Naive thymus-derived CD8-positive, alpha-beta T cell (primary cell): Measurements from ENCODE around the gene CSPG5. TPM values are rescaled to one million over a fixed set of nuclear protein-coding genes. Genes with fewer than 3 reads are reported as not detected.

Source experiments
- ATAC-seq, 2 donors: fragments of 150-1000 bp; cut with Tn5 transposase in 1 of 2; sonication (Bioruptor Pico), chemical (Tn5 transposase) in 1 of 2; 1 replicate in 1 of 2; 2 replicates in 1 of 2; pipeline ENCODE4 v1.10.0; 2021; ENCODE audit warnings: mild to moderate bottlenecking in 2 of 2, moderate library complexity in 2 of 2
- POLR2A ChIA-PET: fragments of 350-600 bp; sonication (Branson Sonifier 250); formaldehyde crosslinking; loops from one replicate; lab custom pipeline; 2021; ENCODE audit warnings: antibody characterized with exemption; lab: Charles Lee
- DNase-seq, 10 donors: peaks; one replicate each; pipeline versions ENCODE4 v3.0.0 to v3.0.0-alpha.2; 2020 to 2022
- H3K27ac Mint-ChIP-seq, 10 donors: one replicate each; pipeline ENCODE4 v1.8.0; 2020 to 2022; ENCODE audit warnings: mild to moderate bottlenecking in 10 of 10, mixed read lengths in 10 of 10, moderate library complexity in 4 of 10, inconsistent platforms in 1 of 10
- H3K27me3 Mint-ChIP-seq, 5 donors: one replicate each; pipeline ENCODE4 v1.8.0; 2021 to 2022; ENCODE audit warnings: mixed read lengths in 5 of 5
- H3K36me3 Mint-ChIP-seq, 3 donors: one replicate each; pipeline ENCODE4 v1.8.0; 2020 to 2022; ENCODE audit warnings: mixed read lengths in 3 of 3, mild to moderate bottlenecking in 2 of 3, inconsistent platforms in 1 of 3
- H3K4me1 Mint-ChIP-seq, 4 donors: one replicate each; pipeline ENCODE4 v1.8.0; 2021 to 2022; ENCODE audit warnings: mixed read lengths in 4 of 4
- H3K4me3 Mint-ChIP-seq, 10 donors: one replicate each; pipeline ENCODE4 v1.8.0; 2020 to 2022; ENCODE audit warnings: mild to moderate bottlenecking in 10 of 10, mixed read lengths in 10 of 10, moderate library complexity in 6 of 10, inconsistent platforms in 1 of 10
- H3K9me3 Mint-ChIP-seq, 9 donors: one replicate each; pipeline ENCODE4 v1.8.0; 2020 to 2022; ENCODE audit warnings: mixed read lengths in 9 of 9, mild to moderate bottlenecking in 3 of 9, inconsistent platforms in 1 of 9, moderate library complexity in 1 of 9
- polyA plus RNA-seq, 3 donors: library from polyadenylated mRNA; unstranded; fragments of 300-500 nt; fragmentation: Illumina TruSeq; gene quantifications; one replicate each; pipeline ENCODE4 v1.2.3, GENCODE V29; 2021
- total RNA-seq, 8 experiments: library from RNA in 2 of 8; stranded (reverse) in 2 of 8; gene quantifications; one replicate each; pipeline ENCODE4 v1.2.3 and lab custom pipeline; 2021 to 2026

The CSPG5 gene
- total and polyA plus RNA-seq, 5 experiments from 2014 or later, result 0.09 to 0.44 (median 0.33) TPM; not detected in 2

GRCh38 chr3:47606165-47606564 is 27.5 kb upstream of the CSPG5 start:
- H3K4me1 Mint-ChIP-seq, result peaks cover 0 to 6% (median under 1%) of the 10 kb centered on the region in 4 donors
- H3K27ac Mint-ChIP-seq, result peak overlapping the region in 2 of 10 donors; percentile 63 to 76

GRCh38 chr3:47605652-47606051 is 27.0 kb upstream of the CSPG5 start:
- peaks cover 0 to 7% (median 1%) of the 10 kb centered on the region in 4 donors for H3K4me1 Mint-ChIP-seq
- POLR2A ChIA-PET, result no interaction called here
- H3K9me3 Mint-ChIP-seq, result no peaks in the 10 kb centered on the region
- no peaks in the 10 kb centered on the region for H3K27me3 Mint-ChIP-seq
- ATAC-seq (no peak), DNase-seq (no peak)
- peak overlapping the region in 1 of 10 donors; percentile 29 for H3K27ac Mint-ChIP-seq
- peaks cover 7 to 85% (median 18%) of the 10 kb centered on the region in 3 donors for H3K36me3 Mint-ChIP-seq
- no peak overlapping the region for H3K4me3 Mint-ChIP-seq

More at GRCh38 chr3:47606165-47606564, 27.5 kb upstream of the CSPG5 start:
- DNase-seq (no peak), ATAC-seq (no peak)
- POLR2A ChIA-PET, result no interaction called here
- no peak overlapping the region for H3K4me3 Mint-ChIP-seq
- H3K36me3 Mint-ChIP-seq, result peaks cover 9 to 87% (median 21%) of the 10 kb centered on the region in 3 donors
- no peaks in the 10 kb centered on the region for H3K27me3 Mint-ChIP-seq
- no peaks in the 10 kb centered on the region for H3K9me3 Mint-ChIP-seq

DNA sequence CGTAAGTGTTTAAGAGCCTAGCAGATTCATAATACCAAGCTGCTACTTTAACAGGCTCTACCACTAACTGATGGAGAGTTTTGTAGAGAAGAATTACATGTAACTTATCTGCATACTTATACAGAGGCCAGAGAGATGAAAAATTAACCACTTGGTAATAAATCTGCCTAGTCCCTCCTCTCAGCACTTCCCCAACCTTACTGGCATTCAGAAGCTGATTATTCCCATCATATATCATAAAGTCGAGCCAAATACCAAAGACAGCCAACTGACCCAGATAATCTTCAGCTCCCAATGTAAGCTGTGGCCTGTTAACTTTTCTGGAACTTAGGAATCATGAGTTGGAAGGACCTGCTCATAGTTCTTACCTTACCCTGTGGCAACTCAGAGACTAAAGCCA is 25.5 kb upstream of the CSPG5 start:
- Mint-ChIP-seq H3K36me3 (peaks cover 0 to 78% (median 11%) of the 10 kb centered on the region in 3 donors), H3K4me3 (no peak overlapping the region), H3K9me3 (no peaks in the 10 kb centered on the region), H3K27ac (no peak overlapping the region), H3K4me1 (peaks cover 0 to 7% (median 2%) of the 10 kb centered on the region in 4 donors), H3K27me3 (no peaks in the 10 kb centered on the region)
- DNase-seq (no peak), ATAC-seq (no peak)
- POLR2A ChIA-PET, result interaction anchor here (0.6 kb wide), 1 partner anchor 444 kb away, joined by 3 read pairs; no protein-coding TSS in a partner anchor

DNA sequence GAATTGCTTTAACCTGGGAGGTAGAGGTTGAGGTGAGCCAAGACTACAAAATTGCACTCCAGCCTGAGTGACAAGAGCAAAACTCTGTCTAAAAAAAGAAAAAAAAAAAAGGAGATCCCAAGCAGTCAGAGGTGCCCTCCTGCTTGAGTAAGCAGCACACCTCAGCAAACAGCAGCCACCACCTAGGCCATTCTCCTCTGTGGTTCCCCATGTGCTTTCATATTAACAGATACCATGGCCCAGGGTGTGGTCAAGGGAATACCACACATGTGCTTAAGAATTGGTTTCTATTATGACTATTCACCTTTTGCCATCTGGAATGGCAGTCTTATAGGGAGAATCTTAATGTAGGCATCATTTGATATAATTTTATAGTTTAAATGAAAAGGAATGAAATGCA is 24.7 kb upstream of the CSPG5 start:
- no peak overlapping the region for H3K4me3 Mint-ChIP-seq
- POLR2A ChIA-PET, result no interaction called here

GRCh38 chr3:47601281-47601680 is 22.6 kb upstream of the CSPG5 start:
- H3K27me3 Mint-ChIP-seq, result no peaks in the 10 kb centered on the region
- H3K36me3 Mint-ChIP-seq, result peaks cover 0 to 78% (median 2%) of the 10 kb centered on the region in 3 donors
- H3K9me3 Mint-ChIP-seq, result no peaks in the 10 kb centered on the region
- POLR2A ChIA-PET, result interaction anchor here (0.8 kb wide), 1 partner anchor 1106 kb away, joined by 3 read pairs; no protein-coding TSS in a partner anchor
- peaks cover 0 to 7% (median 4%) of the 10 kb centered on the region in 4 donors for H3K4me1 Mint-ChIP-seq
- DNase-seq, result no peak
- no peak for ATAC-seq
- peak overlapping the region in 3 of 10 donors; percentile 14 to 79 (median 32) for H3K27ac Mint-ChIP-seq
- H3K4me3 Mint-ChIP-seq, result no peak overlapping the region

More for the DNA sequence above, 24.7 kb upstream of the CSPG5 start:
- DNase-seq (no peak), ATAC-seq (no peak)
- Mint-ChIP-seq H3K9me3 (no peaks in the 10 kb centered on the region), H3K36me3 (peaks cover 0 to 77% (median 6%) of the 10 kb centered on the region in 3 donors), H3K27ac (peak overlapping the region in 2 of 10 donors; percentile 5 to 55), H3K27me3 (no peaks in the 10 kb centered on the region), H3K4me1 (peaks cover 0 to 7% (median 2%) of the 10 kb centered on the region in 4 donors)

DNA sequence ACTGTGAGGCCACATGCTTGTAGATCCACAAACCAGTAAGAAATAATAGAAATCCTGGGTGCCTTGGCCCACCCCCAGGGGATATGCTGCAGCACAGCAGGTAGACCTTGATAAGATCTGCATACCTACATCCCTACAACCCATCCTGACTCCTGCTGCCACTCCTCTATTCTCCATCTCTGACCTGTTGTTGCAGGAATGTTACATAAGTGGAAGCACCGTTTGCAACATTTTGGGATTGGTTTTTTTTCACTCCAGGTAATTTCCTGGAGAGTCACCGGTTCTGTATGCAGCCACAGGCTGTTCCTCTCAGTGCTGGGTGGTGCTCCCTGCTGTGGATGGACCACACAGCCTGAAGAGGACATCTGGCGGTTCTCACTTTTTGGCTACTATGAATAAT is 16.1 kb upstream of the CSPG5 start:
- H3K27me3 Mint-ChIP-seq, result no peaks in the 10 kb centered on the region
- POLR2A ChIA-PET, result no interaction called here
- H3K9me3 Mint-ChIP-seq, result no peaks in the 10 kb centered on the region
- DNase-seq (no peak), ATAC-seq (no peak)
- H3K27ac Mint-ChIP-seq, result peak overlapping the region in 1 of 10 donors; percentile 40
- H3K4me3 Mint-ChIP-seq, result peak overlapping the region in 1 of 10 donors; percentile 20
- H3K4me1 Mint-ChIP-seq, result peaks cover 0 to 5% (median 1%) of the 10 kb centered on the region in 4 donors
- peaks cover 0 to 74% (median 8%) of the 10 kb centered on the region in 3 donors for H3K36me3 Mint-ChIP-seq

DNA sequence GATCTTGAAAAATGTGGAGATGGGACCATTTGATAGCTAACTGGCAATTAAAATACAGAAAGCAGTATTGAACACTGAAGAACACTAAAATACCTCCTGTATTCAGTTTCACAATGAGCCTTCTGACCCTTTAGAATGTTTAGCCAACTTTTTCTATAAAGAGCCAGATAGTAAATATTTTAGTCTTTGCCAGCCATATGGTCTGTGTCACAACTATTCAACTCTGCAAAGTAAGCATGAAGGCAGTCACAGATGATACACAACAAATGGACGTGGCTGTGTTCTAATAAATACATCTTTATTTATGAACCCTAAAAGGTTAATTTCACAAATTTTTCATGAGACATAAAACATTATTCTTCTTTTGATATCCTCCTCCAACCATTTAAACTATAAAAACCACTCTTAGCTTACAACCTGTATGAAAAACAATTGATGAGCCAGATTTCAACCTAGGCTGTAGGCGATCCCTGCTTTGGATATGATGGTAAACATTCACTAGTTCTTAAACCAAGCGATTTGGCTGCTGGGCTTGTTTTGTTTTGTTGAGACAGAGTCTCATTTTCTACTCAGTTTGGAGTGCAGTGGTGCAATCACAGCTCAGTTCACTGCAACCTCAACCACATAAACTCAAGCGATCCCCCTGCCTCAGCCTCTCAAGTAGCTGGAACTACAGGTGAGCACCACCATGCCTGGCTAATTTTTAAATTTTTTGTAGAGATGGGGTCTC is 13.6 kb upstream of the CSPG5 start:
- Mint-ChIP-seq H3K9me3 (no peaks in the 10 kb centered on the region), H3K36me3 (peaks cover 0 to 77% (median 9%) of the 10 kb centered on the region in 3 donors), H3K27me3 (no peaks in the 10 kb centered on the region), H3K4me3 (no peak overlapping the region), H3K4me1 (peaks cover 0 to 6% (median 0%) of the 10 kb centered on the region in 4 donors), H3K27ac (peak overlapping the region in 1 of 10 donors; percentile 47)
- POLR2A ChIA-PET, result interaction anchor here (0.6 kb wide), 1 partner anchor 234 kb away, joined by 4 read pairs; no protein-coding TSS in a partner anchor
- ATAC-seq, result no peak
- DNase-seq, result no peak

DNA sequence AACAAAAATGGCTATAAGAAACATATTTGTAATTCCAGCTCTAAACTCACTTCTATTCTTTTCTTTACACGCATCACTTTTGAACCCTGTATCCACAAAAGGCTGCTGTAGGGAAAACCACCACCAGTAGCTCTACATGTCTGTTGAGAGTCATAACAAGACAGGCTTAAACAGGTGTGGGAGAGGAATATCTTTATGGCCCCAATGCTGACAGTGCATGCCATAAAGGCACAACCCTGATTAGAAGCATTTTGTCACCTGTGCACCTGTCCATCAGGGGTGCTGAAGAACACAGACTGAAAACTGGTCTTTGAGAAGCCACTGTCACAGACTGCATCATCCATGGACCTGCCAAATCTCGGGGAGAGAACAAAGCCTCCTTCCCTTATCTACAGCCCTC is 11.6 kb upstream of the CSPG5 start:
- Mint-ChIP-seq H3K27ac (peak overlapping the region in 2 of 10 donors; percentile 28 to 31), H3K4me1 (peaks cover 0 to 4% (median 0%) of the 10 kb centered on the region in 4 donors), H3K9me3 (no peaks in the 10 kb centered on the region), H3K36me3 (peaks cover 0 to 84% (median 8%) of the 10 kb centered on the region in 3 donors), H3K4me3 (no peak overlapping the region), H3K27me3 (no peaks in the 10 kb centered on the region)
- POLR2A ChIA-PET, result no interaction called here
- no peak for DNase-seq
- ATAC-seq, result no peak

DNA sequence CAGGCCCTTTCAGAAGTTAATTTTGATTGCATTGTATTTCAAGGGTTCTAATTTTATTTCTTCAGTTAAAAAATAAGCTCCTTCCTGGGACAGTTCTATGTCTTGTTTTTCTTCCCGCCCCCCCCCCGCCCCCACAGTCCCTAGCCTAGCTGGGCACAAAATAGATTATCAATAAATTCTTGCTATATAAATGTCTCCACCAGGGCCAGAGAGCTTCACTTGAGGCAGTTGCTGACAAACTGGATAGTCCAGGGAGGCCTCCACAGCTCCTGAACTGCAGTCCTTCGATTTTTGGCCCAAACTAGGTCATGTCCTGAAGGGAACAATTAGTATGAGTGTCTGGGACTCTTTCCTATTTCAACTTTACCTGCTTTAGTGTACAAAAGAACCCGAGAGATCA is 9.9 kb upstream of the CSPG5 start:
- peaks cover 0 to 72% (median 8%) of the 10 kb centered on the region in 3 donors for H3K36me3 Mint-ChIP-seq
- DNase-seq (no peak), ATAC-seq (no peak)
- no peak overlapping the region for H3K4me3 Mint-ChIP-seq
- H3K4me1 Mint-ChIP-seq, result peaks cover 0 to 1% (median 0%) of the 10 kb centered on the region in 4 donors
- peak overlapping the region in 3 of 10 donors; percentile 38 to 76 (median 44) for H3K27ac Mint-ChIP-seq
- POLR2A ChIA-PET, result no interaction called here
- no peaks in the 10 kb centered on the region for H3K27me3 Mint-ChIP-seq
- no peaks in the 10 kb centered on the region for H3K9me3 Mint-ChIP-seq

GRCh38 chr3:47588053-47588452 is 9.4 kb upstream of the CSPG5 start:
- no peaks in the 10 kb centered on the region for H3K9me3 Mint-ChIP-seq
- POLR2A ChIA-PET, result no interaction called here
- H3K4me1 Mint-ChIP-seq, result peaks cover 0 to 1% (median 0%) of the 10 kb centered on the region in 4 donors
- no peak for ATAC-seq
- H3K4me3 Mint-ChIP-seq, result peak overlapping the region in 1 of 10 donors; percentile 22
- no peaks in the 10 kb centered on the region for H3K27me3 Mint-ChIP-seq
- DNase-seq, result no peak
- peaks cover 0 to 67% (median 6%) of the 10 kb centered on the region in 3 donors for H3K36me3 Mint-ChIP-seq
- peak overlapping the region in 2 of 10 donors; percentile 4 to 39 for H3K27ac Mint-ChIP-seq

DNA sequence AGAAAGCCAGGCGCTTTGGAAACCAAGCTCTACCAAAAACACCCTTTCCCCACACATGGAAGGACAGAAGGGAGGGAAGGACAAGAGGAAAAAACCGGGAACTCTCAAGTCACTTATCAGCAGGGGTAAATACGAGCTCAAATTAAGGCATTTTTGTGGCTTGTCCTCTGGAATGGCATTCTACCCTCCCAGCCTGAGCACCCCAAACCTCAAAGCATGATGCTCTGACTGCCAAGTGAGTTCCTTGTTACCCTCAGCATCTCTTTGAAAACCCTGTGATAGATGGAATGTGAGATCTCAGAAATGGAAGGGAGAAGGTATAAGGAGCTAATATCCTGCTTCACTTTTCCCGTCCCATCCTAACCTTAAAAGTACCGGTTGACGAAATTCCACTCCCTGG is 8.1 kb upstream of the CSPG5 start:
- Mint-ChIP-seq H3K36me3 (peaks cover 0 to 58% (median 3%) of the 10 kb centered on the region in 3 donors), H3K27me3 (no peaks in the 10 kb centered on the region), H3K4me3 (no peak overlapping the region), H3K9me3 (no peaks in the 10 kb centered on the region), H3K4me1 (peaks cover 0 to 1% (median 0%) of the 10 kb centered on the region in 4 donors), H3K27ac (peak overlapping the region in 1 of 10 donors; percentile 31)
- DNase-seq (no peak), ATAC-seq (no peak)
- POLR2A ChIA-PET, result no interaction called here

GRCh38 chr3:47583320-47584075 is 4.8 kb upstream of the CSPG5 start:
- H3K4me1 Mint-ChIP-seq, result peaks cover 0 to 3% (median 2%) of the 10 kb centered on the region in 4 donors

More at GRCh38 chr3:47583320-47584075, 4.8 kb upstream of the CSPG5 start:
- ATAC-seq (no peak), DNase-seq (no peak)
- Mint-ChIP-seq H3K9me3 (no peaks in the 10 kb centered on the region), H3K27ac (no peak overlapping the region), H3K27me3 (peaks cover 0 to 9% (median 2%) of the 10 kb centered on the region in 5 donors), H3K36me3 (peaks cover 0 to 28% (median 1%) of the 10 kb centered on the region in 3 donors), H3K4me3 (no peak overlapping the region)
- POLR2A ChIA-PET, result no interaction called here
